Measurements from ENCODE around the gene ORAI2.
"Not testable (repeated sequence)": the region's sequence is repeated elsewhere in the genome, so short reads cannot be mapped to it uniquely, and the experiment has no call there.

ORAI2 gene

DNA sequence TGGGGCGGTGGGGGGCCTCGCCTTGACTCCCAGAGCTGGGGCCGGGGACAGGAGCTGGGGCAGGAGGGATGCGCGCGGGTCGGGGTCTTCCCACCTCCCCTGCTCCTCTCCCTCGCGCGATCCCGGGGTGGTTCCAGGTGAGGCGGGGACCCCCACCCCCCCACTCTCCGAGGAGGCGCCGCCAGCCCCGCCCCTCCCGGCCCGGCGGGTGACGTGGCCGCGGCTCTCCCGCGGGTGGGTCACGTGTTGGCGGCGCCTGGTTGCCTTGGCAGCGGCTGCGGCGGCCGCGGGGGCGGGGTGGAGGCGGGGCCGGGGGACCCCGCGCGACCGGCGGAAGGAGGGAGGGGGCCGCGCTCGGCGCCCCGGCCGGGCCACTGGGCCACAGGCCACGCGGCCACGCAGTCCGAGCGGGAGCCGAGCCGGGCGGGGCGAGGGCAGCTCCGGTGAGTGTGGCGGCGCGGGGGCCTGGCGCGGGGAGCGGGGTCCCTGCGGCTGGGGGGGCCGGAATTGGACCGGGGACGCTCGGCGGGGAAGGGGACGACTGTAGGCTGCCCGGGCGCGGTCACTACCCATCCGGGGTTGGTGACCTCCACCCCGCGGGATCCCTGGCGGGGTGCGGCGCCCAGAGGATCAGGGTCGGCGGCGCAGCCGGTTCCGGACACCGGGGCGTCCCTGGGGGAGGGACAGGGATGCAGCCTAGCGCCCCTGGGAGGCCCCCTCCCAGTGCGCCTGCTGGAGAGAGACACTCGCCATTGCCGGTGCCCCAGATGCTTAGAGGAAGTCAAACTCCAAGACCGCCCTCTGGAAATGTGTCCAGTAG, at the start of gene ORAI2:
TSS of gene ORAI2 (plus strand) at position 357 of the 820 bp plus-strand sequence. CDS start 5,382 bp downstream, outside the sequence.
- DNase-seq = peak; percentile 90

DNA sequence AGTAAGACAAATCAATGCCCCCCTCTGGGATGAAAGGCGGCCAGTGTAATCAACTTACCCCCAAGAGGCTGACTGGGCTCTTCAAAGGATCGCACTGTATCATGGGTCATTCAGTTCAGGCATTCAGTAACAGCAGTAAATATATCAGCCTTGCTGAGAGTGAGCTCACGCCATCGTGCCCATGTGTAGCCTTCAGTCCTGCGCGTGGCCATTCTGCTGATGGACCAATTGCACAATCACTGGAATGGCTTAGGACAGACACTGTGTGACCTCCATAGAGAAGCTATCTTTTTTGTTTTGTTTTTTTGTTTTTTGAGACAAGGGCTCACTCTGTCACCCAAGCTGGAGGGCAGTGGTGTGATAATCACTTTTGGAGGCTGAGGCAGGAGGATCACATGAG, 46.3 kb upstream of the ORAI2 start:
- DNase-seq = no peak

DNA sequence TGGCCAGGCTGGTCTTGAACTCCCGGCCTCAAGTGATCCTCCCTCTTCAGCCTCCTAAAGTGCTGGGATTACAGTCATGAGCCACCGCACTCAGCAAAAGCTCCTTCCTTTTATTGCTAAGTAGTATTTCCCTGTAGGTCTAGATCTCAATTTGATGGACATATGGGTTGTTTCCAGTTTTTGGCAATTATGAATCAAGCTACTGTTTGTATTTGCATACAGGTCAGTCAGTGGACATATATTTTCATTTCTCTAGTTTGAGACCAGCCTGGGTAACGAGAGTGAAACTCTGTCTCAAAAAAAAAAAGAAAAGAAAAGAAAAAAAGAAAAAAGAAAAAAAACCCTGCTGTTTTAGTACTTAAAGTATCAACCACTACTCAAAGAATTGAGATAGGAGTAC, 43.6 kb upstream of the ORAI2 start:
- no peak for DNase-seq

DNA sequence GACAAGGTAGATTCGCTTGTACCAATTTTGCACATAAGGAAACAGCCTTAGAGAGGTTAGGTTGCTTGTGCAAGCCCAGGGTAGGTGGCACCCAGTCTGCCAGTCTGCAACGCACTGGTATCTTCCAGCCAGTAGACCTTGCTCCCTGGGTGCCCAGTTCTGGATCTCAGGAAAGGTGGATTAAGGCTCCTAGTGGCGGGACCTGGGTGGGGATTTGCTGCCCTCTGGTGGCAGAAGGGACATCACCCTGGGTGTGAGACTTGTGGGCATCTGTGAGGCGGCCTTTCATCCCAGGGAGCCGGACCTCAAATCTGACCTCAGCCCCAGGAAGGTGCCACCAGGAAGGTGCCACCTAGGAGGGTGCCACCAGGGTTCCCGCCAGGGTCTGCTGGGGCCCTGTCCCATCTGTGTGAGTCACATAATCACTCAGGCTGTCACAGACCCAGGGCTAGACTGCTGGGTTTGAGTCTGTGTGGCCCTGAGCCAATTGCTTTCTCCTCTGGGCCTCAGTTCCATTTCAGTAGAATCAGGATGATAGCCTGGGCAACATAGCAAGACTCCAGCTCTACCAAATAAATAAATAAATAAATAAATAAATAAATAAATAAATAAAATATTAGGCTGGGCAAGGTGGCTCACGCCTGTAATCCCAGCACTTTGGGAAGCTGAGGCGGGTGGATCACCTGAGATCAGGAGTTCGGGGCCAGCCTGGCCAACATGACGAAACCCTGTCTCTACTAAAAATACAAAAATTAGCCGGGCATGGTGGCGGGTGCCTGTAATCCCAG, 42.5 kb upstream of the ORAI2 start:
- peak; percentile 71 for DNase-seq

DNA sequence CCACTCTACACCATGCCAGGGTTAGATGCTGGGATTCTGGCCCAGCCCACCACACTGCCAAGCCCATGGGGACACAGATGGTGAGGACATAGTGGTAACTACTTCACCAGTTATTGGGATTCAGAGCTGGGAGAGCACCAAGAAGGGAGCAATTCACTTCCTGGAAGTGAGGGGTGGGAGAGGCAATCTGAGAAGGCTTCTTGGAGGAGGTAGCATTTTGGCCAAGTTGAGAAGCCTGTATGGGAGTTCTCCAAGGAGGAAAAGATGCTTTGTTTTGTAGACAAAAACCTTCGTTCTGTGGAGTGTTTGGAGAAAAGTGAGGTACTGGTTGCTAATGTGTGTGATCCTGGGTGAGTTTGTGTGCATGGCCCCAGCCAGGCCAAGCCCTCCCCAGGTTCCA, 41.0 kb upstream of the ORAI2 start:
- DNase-seq = no peak

DNA sequence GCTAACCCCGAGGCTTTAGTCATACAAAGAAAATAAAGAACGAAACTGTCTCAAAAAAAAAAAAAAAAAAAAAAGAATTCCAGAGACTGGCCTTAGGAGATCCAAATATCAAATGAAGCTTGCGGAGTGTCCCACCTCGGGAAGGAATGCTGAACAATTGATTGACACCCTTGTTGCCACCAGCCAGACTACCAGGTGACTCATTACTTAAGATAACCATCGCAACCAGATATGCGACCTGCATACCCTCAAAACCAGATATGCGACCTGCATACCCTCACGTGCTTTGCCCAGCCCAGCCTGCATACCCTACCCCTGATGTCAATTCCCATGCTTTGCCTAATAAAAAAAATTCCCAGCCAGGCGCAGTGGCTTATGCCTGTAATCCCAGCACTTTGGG, 39.9 kb upstream of the ORAI2 start:
- no peak for DNase-seq

DNA sequence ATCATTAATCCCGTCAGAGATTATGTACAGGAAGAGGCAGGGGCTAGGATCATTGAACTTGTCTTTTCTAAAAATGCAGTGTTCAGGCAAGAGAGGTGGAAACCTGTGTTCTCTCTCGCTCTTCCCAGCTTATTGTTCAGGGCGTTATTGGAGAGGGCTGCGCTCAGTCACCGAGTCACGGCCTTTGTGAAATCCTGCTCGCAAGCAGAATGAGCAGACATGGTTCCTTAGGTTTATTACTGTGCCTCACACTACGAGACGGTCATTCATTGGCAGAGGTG, 37.8 kb upstream of the ORAI2 start:
- peak; percentile 11 for DNase-seq

DNA sequence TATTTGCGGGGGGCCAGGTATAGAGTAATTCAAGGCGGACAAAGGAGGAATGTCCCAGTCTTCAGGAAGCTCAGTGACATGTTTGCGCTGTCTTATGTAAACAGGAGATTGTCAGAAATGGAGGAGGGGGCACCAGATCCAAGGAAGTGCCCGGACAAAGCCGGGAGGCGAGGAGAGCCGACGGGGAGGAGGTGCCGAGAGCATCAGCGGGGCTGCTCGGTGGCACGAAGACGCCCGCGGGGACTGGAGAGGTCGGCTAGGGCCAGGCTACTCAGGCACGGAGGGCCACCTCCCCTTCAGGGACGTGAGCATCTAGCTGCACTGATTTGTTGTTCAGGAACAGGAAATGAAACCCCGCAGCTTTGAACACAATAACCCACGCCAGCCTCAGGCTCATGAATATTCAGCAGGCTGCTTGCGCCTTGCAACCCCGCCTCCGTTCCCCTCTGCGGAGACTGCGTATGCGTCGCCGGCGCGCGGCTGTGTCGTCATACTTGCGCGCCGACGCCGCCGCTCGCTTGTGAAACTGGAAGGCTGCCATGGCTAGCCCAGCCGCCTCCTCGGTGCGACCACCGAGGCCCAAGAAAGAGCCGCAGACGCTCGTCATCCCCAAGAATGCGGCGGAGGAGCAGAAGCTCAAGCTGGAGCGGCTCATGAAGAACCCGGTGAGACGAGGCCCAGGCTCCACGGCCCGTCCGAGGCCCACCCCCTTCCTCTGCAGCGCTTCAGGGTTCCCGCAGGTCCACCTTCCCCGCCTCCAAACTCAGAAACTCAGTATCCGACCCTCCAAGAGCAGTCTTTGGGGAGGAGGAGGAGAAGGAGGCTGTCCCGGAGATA, 37.3 kb upstream of the ORAI2 start, which contains the start of gene PRKRIP1:
TSS of gene PRKRIP1 (plus strand) at position 491 of the 837 bp plus-strand sequence. CDS start at position 540, 49 bp downstream.
- peak; percentile 92 for DNase-seq

DNA sequence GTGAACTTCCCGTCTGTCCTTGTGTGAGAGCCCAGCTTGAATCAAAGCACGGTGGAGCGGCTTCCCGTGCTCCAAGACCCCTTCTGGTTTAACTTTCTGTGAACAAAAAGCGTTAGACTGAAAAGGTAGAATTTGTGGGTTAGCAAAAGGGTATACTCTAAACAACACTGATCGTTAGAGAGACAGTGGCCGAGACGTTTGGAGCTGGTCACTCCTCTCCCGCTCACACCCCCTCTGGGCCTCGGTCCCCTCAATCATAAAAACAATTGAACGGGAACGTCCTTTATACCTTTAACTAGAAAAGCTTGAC, 36.7 kb upstream of the ORAI2 start:
- DNase-seq = no peak

DNA sequence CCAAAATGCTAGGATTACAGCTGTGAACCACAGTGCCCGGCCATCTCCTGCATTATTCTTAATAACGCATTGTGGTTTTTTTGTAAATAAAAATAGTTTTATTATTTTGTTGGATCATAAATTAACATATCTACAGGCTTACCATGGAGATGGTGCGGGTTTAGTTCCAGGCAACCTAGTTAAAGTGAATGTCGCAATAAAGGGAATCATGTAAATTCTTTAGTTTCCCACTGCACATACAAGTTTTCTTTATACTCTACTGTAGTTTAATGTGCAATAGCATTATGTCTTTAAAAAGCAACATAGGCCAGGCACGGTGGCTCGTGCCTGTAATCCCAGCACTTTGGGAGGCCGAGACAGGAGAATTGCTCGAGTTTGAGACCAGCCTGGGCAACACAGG, 34.8 kb upstream of the ORAI2 start:
- no peak for DNase-seq

DNA sequence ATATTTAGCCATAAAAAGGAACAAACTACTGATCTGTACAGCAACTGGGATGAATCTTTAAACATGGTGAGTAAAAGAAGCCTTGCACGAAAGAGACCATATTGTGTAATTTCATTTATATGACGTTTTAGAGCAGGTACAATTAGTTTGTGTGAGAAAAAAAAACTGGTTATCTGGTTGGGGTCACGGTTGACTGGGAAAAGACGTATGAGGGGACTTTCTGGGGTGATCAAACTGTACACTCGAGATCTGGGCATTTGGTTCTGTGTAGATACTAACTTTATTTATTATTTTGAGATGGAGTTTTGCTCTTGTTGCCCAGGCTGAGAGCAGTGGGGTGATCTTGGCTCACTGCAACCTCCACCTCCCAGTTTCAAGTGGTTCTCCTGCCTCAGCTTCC, 33.0 kb upstream of the ORAI2 start:
- DNase-seq = no peak

DNA sequence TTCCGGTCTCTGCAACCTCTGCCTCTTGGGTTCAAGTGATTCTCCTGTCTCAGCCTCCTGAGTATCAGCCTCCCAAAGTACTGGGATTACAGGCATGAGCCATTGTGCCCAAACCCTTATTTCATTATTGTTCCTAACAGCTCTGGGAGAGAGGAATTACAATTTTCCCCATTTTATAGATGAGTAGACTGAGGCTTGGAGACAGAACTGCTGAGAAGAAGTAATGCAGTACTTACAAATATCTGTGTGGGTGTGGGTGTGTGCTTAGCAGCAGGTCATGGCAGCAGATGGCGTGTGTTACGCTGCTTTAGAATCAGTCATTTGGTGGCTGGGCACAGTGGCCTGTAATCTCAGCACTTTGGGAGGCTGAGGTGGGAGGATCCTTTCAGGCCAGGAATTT, 29.8 kb upstream of the ORAI2 start:
- no peak for DNase-seq

DNA sequence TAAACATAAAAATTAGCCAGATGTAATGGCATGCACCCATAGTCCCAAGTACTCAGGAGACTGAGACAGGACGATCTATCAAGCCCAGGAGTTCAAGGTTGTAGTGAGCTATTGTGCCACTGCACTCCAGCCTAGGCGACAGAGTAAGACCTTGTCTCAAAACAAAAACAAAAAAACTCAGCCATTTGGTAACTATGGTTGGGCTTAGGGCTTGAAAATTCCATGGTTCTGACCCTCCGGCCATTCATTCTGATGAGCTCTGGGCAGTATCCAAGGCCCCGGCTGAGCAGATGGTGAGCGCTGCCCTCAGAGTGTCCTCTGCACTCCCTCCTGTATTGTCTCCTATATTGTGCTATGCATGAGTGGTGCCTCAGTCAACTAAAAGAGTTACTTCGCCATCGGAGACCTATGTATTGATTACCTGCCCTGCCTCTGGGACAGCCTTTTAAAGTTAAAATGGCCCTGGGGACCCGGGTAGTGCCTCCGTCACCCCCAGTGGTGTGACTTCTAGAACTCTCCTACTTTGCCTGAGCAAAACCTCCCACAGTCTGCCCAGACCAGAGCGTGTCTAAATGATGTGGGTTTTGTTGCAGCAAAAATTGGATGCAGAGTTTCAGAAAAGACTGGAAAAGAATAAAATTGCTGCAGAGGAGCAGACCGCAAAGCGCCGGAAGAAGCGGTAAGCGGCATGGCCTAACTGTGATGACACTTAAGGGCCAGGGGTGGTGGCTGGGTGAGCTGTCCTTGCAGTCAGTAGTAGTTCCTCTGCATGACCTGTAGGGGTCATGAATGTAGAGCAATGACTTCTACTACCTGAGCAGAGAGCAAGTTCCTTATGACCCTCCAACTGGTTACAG, 29.1 kb upstream of the ORAI2 start:
- DNase-seq = peak; percentile 77

DNA sequence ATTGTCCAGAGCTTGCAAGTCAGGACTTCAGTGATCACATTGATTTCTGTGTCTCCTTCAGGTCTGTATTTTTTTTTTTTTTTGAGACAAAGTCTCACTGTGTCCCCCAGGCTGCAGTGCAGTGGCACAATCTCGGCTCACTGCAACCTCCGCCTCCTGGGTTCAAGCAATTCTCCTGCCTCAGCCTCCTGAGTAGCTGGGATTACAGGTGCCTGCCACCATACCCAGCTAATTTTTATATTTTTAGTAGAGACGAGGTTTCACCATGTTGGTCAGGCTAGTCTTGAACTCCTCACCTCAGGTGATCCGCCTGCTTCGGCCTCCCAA, 28.6 kb upstream of the ORAI2 start:
- DNase-seq = not testable (repeated sequence)

DNA sequence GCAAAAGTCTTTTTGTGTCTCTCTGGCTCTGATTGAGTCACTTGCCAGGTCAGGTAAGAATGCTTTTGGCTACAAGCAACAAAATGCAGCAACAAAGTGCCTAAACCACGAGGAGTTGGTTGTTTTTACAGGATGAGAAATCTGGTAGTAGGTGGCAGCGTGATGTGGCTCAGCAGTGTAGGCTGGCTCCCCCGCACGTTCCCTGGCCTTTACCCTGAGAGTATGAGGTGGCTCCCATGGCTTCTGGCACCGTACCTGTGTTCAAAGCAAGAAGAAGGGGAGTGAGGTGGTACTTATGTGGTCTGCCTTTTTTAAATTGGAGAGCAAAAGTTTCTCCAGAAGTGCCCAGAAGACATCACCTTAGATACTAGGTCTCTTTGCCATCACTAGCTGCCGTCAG, 25.5 kb upstream of the ORAI2 start:
- DNase-seq = no peak

DNA sequence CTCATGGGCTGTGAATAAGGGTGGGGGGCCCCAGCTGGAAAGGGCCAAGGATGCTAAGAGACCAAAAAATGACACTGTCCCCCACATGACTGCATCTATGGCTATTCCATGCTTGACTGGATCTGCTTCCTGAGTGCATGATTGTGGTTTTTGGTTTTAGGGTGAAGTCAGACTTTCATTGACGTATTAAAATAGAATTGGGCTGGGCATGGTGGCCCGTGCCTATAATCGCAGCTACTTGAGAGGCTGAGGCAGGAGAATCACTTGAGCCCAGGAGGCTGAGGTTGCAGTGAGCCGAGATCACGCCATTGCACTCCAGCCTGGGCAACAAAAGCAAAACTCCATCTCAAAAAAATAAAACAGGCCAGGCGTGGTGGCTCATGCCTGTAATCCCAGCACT, 24.8 kb upstream of the ORAI2 start:
- DNase-seq = not testable (repeated sequence)

DNA sequence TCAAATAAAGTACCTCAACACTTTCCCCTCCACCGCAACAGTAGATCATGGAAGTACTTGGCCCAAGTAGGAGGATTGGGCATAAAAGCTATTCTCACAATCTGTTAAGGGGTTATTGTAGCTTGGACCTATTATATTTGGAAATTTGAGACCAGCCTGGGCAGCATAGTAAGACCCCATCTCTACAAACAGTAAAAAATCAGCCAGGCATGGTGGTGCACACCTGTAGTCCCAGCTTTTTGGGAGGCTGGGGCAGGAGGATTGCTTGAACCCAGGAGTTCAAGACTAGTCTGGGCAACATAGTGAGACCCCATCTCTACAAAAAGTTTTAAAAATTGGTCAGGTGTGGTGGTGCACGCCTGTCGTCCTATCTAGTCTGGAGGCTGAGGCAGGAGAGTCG, 24.0 kb upstream of the ORAI2 start:
- no peak for DNase-seq

DNA sequence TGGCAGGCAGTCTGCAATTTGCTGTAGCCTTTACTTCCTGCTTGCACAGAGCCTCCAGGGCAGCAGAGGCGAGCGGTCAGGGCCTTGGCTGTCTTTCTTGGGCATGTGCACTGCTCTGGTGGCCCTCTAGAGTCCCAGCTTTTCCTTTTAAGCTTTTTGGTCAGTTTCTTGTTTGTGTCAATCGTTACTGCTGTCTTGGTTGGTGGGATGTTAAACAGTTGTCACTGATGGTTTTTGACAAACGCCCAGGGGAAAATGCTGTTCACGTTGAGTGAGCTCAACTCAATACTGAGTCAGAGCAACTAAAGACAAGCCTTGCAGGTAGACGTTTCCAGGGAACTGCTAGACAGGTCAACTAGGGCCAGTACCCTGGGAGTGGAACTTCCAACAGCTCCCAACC, 23.3 kb upstream of the ORAI2 start:
- no peak for DNase-seq

DNA sequence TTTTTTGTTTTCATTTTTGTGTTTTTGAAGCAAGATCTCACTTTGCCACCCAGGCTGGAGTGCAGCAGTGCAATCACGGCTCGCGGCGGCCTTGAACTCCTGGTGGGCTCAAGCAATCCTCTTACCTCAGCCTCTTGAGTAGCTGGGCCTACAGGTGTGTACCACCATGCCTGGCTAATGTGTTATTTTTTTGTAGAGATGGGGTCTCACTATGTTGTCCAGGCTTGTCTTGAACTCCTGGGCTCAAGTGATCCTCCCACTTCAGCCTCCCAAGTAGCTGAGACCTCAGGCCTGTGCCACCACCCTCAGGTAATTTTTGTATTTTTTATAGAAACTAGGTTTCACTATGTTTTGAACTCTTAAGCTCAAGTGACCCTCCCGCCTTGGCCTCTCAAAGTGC, 22.5 kb upstream of the ORAI2 start:
- DNase-seq = no peak

DNA sequence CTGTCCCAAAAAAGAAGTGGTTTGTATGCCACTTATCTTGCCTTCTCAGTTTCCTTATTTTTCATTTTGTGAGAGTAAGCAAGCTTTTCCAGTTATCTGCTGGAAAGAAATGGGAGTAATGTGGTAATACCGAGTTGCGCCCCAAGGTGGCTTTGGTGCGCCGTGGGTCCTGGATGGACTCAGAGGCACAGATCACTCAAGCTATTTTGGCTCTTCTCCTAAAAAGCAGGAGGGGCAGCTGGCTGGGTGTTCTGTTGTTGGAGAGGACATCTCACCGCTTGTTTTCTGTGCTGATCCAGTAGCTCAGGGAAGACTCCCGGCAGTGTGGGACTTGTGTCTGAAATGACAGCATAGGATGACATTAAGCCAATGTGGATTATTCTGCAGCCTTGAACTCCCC, 20.8 kb upstream of the ORAI2 start:
- DNase-seq = peak; percentile 55

DNA sequence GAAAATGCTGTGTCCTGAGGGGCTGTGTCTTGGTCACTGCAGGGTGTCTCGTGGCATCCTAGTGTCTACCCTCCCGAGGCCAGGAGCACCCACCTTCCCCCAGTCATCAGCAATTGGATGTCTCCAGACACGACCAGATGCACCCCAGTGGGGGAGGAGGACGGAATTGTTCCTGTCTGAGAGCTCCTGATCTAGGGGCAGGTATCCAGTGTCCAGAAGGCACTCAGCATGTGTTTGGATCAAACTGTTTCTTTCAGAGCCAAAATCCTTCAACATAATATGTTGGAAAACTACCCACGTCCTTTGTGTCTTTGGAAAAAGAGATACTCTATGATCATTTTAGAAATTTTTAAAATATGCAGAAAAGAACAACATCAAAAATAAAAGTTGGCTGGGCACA, 20.3 kb upstream of the ORAI2 start:
- DNase-seq = no peak

DNA sequence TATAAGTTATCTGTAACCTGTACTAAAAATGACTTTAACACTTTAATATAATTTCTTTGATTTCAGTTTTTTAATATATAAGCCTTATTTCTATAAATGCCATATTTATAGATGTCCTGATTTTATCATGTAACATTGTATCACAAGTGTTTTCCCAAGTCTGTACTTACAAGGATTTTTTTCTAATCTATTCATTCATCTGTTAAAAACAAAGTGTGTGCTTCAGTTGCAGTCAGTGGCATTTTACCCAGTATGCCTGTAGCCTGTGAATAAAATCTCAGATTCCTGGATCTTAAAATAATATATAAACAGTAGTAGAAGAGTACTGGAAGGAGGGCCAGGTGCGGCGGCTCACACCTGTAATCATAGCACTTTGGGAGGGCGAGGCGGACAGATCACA, 19.8 kb upstream of the ORAI2 start:
- DNase-seq = no peak

DNA sequence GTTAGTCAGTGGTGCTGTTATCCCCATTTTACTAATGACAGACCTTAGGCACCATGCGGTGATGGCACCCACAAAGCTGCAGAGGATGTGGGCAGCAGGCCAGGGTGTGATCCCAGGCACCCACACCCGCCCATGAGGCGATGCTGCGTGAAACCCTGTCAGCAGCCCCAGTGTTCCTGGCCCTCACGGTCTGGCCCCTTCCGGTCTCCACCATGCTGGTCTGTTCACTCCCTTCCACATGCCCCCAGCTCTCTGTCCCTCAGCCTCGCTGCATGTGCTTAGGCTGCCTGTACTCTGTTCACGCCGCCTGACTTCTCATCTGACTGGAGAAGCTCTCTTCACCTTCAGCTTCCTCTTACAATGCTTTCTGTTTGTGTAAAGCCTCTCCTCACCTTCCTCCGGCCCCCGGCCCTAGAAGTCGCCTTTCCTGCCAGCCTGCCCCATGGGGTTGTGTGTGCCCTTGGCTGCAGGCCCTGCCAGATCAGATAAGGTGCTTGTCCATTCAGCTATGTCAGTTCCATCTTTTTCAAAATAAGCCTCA, 17.6 kb upstream of the ORAI2 start:
- DNase-seq = peak; percentile 71
